Measurements from ENCODE around the gene HDAC4. TPM values are rescaled to one million over a fixed set of nuclear protein-coding genes. Genes with fewer than 3 reads are reported as not detected.

The HDAC4 gene
- total RNA-seq, 1 donor from 2014 or later, result 30.7 TPM

- ATAC-seq (no peak), DNase-seq (ENCODE audit: missing footprints) (no peak)
- intact Hi-C loops (cut with DNase I), result no loop called here
These were observed 23.2 kb downstream of the HDAC4 start for GRCh38 chr2:239377591-239377990.

DNA sequence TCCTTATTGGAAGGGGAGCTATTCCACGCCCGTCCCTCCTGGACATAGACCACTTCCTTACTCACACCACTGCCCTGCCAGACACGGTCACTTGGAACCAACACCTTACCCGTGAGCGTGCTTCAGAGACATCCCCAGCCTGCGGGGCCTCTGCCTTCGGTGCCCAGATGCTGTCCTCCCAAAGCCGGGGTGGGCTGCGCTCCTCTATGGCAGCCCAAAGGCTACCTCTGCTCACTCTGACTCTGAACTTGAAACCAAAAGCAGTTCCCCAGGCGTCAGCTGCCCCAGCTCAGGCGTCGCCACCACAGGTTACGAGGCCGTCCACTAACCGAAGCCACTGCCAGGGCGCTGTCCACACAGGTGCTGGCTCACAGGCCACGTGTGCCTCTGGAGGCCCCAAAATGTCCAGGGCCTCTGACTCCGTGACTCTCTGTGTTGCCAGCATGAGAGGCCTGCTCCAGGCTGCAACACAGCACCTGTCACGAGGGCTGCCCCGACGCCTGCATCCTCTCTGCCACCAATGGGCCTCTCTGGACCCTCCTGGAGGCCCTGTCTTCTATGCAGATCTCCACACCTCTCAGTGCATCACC lies 23.8 kb downstream of the HDAC4 start:
- no peak for ATAC-seq
- DNase-seq (ENCODE audit: missing footprints), result no peak
- intact Hi-C loops (cut with DNase I), result no loop called here

- no peak for ATAC-seq
- DNase-seq (ENCODE audit: missing footprints), result no peak
- intact Hi-C loops (cut with DNase I), result no loop called here
These were observed 24.5 kb downstream of the HDAC4 start for GRCh38 chr2:239376351-239376750.

GRCh38 chr2:239375278-239376061 lies 25.4 kb downstream of the HDAC4 start:
- intact Hi-C loops (cut with DNase I), result no loop called here
- ATAC-seq, result peak; percentile 41

GRCh38 chr2:239374896-239375277 lies 25.9 kb downstream of the HDAC4 start:
- DNase-seq (ENCODE audit: missing footprints) (no peak), ATAC-seq (no peak)
- intact Hi-C loops (cut with DNase I), result no loop called here

More at GRCh38 chr2:239375278-239376061, 25.4 kb downstream of the HDAC4 start:
- DNase-seq (ENCODE audit: missing footprints), result no peak

DNA sequence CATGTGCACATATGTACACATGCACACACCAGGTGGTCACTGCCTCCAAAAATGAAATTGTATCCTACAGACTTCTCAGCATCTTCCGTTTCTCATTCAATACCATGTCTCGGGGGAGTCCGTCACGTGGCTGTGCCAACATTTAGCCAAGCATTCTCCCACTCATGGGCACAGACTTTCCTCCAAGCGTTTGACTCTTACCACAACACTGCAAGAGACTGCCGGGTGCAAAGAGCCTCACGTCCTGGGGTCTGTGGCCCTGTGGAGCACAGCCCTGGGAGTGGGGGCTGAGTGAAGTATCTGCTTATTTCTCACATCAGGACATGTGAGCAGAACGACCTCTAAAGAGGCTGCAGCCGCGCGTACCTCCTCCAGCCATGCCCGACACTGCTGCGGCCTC lies 28.0 kb downstream of the HDAC4 start:
- DNase-seq (ENCODE audit: missing footprints) (no peak), ATAC-seq (no peak)
- intact Hi-C loops (cut with DNase I), result no loop called here

- intact Hi-C loops (cut with DNase I), result no loop called here
- ATAC-seq (no peak), DNase-seq (ENCODE audit: missing footprints) (no peak)
These were observed 28.8 kb downstream of the HDAC4 start for GRCh38 chr2:239371726-239372686.

- intact Hi-C loops (cut with DNase I), result no loop called here
- ATAC-seq (no peak), DNase-seq (ENCODE audit: missing footprints) (no peak)
These were observed 29.7 kb downstream of the HDAC4 start for GRCh38 chr2:239370876-239371725.

DNA sequence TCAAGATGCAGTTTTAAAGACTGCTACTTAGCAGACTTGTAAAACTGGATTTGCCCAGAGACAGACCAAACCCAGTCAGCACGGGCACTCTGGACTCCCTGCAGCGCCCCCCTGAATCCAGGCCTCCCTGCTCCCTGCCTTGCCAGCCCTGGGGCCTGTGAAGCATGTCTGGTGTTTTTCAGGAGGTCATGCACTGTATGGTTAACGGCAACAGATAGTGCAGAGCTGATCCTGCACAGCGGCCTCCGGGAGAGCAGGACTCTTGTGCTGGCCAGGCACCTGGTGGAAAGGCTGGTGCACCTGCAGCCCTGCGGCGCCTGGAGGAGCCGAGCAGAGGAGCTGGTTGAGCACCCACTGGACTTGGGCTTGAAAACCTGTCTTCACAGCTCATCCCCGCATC lies 30.4 kb downstream of the HDAC4 start:
- ATAC-seq (no peak), DNase-seq (ENCODE audit: missing footprints) (no peak)
- intact Hi-C loops (cut with DNase I), result no loop called here

- no peak for ATAC-seq
- intact Hi-C loops (cut with DNase I), result no loop called here
- DNase-seq (ENCODE audit: missing footprints), result no peak
These were observed 31.1 kb downstream of the HDAC4 start for GRCh38 chr2:239369631-239370161.

DNA sequence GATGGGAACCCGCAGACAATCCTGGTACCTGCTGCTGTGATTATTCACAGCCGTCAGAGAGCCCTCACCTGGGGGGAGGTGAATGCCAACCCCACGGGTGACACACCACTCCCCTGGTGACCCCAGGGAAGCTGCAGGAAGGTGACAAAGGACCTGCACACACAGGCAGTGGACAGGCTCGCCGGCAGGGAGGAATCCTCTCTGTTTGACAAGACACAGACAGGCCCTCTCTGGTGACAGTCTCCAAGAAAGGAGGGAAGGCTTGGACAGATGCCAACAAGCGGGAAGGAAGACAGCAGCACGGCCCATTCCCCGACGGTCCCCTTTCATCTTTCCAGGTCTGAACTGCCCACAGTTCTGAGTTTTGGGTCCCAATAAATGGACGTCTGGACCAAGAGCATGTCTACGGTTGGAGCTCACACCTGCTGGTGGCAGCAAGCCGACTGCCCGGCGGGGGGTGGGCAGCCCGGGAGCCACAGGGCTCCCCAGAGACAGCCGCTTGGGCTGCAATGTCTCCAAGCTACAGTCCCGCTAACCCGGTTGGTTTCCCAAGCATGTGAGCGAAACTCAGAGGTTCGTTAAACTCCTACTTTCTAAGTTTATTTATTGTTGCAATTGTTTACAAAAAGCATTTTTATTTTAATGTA lies 31.8 kb downstream of the HDAC4 start:
- DNase-seq (ENCODE audit: missing footprints) (no peak), ATAC-seq (no peak)
- intact Hi-C loops (cut with DNase I), result no loop called here

DNA sequence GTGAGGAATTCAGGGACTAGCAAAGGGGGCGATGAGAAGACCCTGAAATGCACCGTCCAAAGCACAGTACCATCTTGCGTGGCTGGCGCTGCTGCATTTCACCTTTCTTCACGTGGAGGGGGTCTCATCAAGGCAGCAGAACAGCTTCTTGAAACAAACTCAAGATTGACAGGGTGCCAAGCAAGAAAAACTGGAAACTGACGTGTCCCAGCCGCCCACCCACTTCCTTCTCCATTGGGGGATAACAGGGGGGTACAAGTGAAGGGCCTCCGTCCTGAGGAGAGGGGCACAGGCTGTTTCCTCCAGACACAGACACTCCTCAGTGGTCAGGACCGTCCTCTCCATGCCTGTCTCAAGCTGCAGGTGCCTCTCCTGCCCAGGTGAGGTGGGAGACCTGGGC lies 32.5 kb downstream of the HDAC4 start:
- ATAC-seq, result no peak
- DNase-seq (ENCODE audit: missing footprints), result no peak
- intact Hi-C loops (cut with DNase I), result no loop called here

- no peak for DNase-seq (ENCODE audit: missing footprints)
- ATAC-seq, result no peak
- intact Hi-C loops (cut with DNase I), result no loop called here
These were observed 34.1 kb downstream of the HDAC4 start for GRCh38 chr2:239366740-239367139.

GRCh38 chr2:239365782-239366435 lies 34.9 kb downstream of the HDAC4 start:
- intact Hi-C loops (cut with DNase I), result no loop called here
- no peak for DNase-seq (ENCODE audit: missing footprints)
- ATAC-seq, result no peak

GRCh38 chr2:239365071-239365781 lies 35.6 kb downstream of the HDAC4 start:
- DNase-seq (ENCODE audit: missing footprints) (no peak), ATAC-seq (no peak)
- intact Hi-C loops (cut with DNase I), result no loop called here

- ATAC-seq, result no peak
- DNase-seq (ENCODE audit: missing footprints), result no peak
- intact Hi-C loops (cut with DNase I), result no loop called here
These were observed 36.7 kb downstream of the HDAC4 start for GRCh38 chr2:239363946-239364637.
